HL-60 (cell line): ENCODE data around the gene NECTIN4.

Experiments used
- DNase-seq, 2 experiments: peaks; one replicate each; pipeline ENCODE4 v3.0.0-alpha.2; 2010 to 2020; ENCODE audit warnings: low read depth in 1 of 2, low spot score in 1 of 2
- H3K27ac ChIP-seq: fragments of 250-450 bp; sonication (Bioruptor Pico); replicated peaks from 2 replicates; pipeline ENCODE4 v1.5.1; 2020; ENCODE audit warnings: mild to moderate bottlenecking, moderate library complexity
- H3K27me3 ChIP-seq: fragments of 250-450 bp; sonication (Bioruptor Pico); 2 replicates; pipeline ENCODE4 v1.5.1; 2021; ENCODE audit warnings: mild to moderate bottlenecking, moderate library complexity; ENCODE audit not compliant: insufficient read depth, poor library complexity, severe bottlenecking
- H3K4me3 ChIP-seq: replicated peaks from 2 replicates; pipeline ENCODE4 v1.5.1; 2011; ENCODE audit warnings: mild to moderate bottlenecking, control low read depth, low read length; ENCODE audit not compliant: insufficient read depth
- CTCF ChIP-seq: IDR thresholded peaks from one replicate; pipeline ENCODE4 v1.5.1; 2011; ENCODE audit warnings: low read length, control low read depth, inconsistent platforms; ENCODE audit not compliant: insufficient read depth
- GABPA ChIP-seq: IDR thresholded peaks from 2 replicates; pipeline ENCODE4 v1.6.1; 2012; ENCODE audit warnings: low read depth
- POLR2AphosphoS5 ChIP-seq: IDR thresholded peaks from 2 replicates; pipeline ENCODE4 v1.6.1; 2012; ENCODE audit warnings: low read depth
- REST ChIP-seq: IDR thresholded peaks from 2 replicates; pipeline ENCODE4 v1.6.1; 2012; ENCODE audit warnings: low read depth; ENCODE audit not compliant: insufficient replicate concordance
- SPI1 ChIP-seq: IDR thresholded peaks from 2 replicates; pipeline ENCODE4 v1.6.1; 2012; ENCODE audit warnings: low read depth, mild to moderate bottlenecking, borderline replicate concordance

Gene NECTIN4

GRCh38 chr1:161079436-161080110 is 9.8 kb downstream of the NECTIN4 start:
- Histone ChIP-seq H3K4me3 (no peak overlapping the region), H3K27ac (no peak overlapping the region), H3K27me3 (no peaks in the 10 kb centered on the region)
- no peak for DNase-seq
- TF ChIP-seq GABPA (no peak), REST (no peak), POLR2AphosphoS5 (no peak)

GRCh38 chr1:161077426-161077825 is 11.9 kb downstream of the NECTIN4 start:
- Histone ChIP-seq H3K4me3 (no peak overlapping the region), H3K27ac (no peak overlapping the region), H3K27me3 (no peaks in the 10 kb centered on the region)
- no peak for DNase-seq
- TF ChIP-seq CTCF (no peak), SPI1 (no peak), POLR2AphosphoS5 (no peak), REST (no peak), GABPA (no peak)

- H3K27ac ChIP-seq = no peak overlapping the region
- no peak overlapping the region for H3K4me3 ChIP-seq
- no peak for TF ChIP-seq GABPA
- no peak for TF ChIP-seq CTCF
- TF ChIP-seq POLR2AphosphoS5 = no peak
- no peak for TF ChIP-seq REST
- no peak for TF ChIP-seq SPI1
- DNase-seq = no peak
- no peaks in the 10 kb centered on the region for H3K27me3 ChIP-seq
Measured at GRCh38 chr1:161076410-161076809, 12.9 kb downstream of the NECTIN4 start.
